Activated T-helper 2 cell treated with anti-CD3 and anti-CD28 coated beads, Interferon-gamma antibody, Interleukin-2, Interleukin-4, amounts not matched to agents 10 μg/mL and 5 μg/mL and 100 μg/mL, durations not matched to agents 14 hours and 24 hours and 36 hours (primary cell): Measurements from ENCODE around the gene NMNAT3. TPM values are rescaled to one million over a fixed set of nuclear protein-coding genes. Genes with fewer than 3 reads are reported as not detected.
"Not testable (repeated sequence)": the region's sequence is repeated elsewhere in the genome, so short reads cannot be mapped to it uniquely, and the experiment has no call there.

Source experiments
- DNase-seq: peaks from one replicate; pipeline ENCODE4 v3.0.0; 2021; ENCODE audit warnings: low spot score
- H3K27ac Mint-ChIP-seq: one replicate; pipeline ENCODE4 v1.8.0; 2021; ENCODE audit warnings: mixed read lengths
- H3K27me3 Mint-ChIP-seq: one replicate; pipeline ENCODE4 v1.8.0; 2021; ENCODE audit warnings: low read depth, mixed read lengths
- H3K36me3 Mint-ChIP-seq: one replicate; pipeline ENCODE4 v1.8.0; 2021; ENCODE audit warnings: low read depth, mixed read lengths
- H3K4me1 Mint-ChIP-seq: one replicate; pipeline ENCODE4 v1.8.0; 2021; ENCODE audit warnings: low read depth, mixed read lengths
- H3K4me3 Mint-ChIP-seq: one replicate; pipeline ENCODE4 v1.8.0; 2021; ENCODE audit warnings: low read depth, mild to moderate bottlenecking, moderate library complexity, mixed read lengths
- H3K9me3 Mint-ChIP-seq: one replicate; pipeline ENCODE4 v1.8.0; 2021; ENCODE audit warnings: mixed read lengths
- intact Hi-C: fragments of 100-400 bp; cut with micrococcal nuclease; formaldehyde crosslinking; loops from one replicate; pipeline ENCODE4 v1.15.1; 2023
- total RNA-seq: library from RNA; stranded (reverse); gene quantifications from 2 replicates; pipeline ENCODE4 v1.2.3, GENCODE V29; 2022

NMNAT3 gene
- total RNA-seq, 1 donor from 2014 or later, result 0.43 TPM

DNA sequence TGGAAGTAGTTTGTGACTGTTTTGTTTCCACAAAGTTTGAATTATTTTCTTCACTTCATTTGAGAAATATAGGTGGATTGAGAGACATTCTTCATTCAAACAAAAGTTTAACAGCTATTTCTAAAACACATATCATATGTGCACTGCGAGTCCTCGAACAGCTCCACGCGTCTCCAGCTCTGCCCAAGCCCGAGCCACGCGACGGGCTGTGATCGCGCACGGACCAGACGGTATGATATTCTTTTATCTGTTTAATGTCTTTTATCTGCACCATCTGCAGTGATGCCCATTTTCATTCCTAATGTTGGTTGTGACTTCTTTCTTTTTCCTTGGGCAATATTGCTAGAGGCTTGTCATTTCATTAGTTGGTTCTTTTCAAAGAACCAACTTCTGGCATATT, 94.1 kb downstream of the NMNAT3 start:
- H3K9me3 Mint-ChIP-seq, H3K4me1 Mint-ChIP-seq, DNase-seq, H3K27ac Mint-ChIP-seq, H3K27me3 Mint-ChIP-seq, H3K36me3 Mint-ChIP-seq, intact Hi-C loops, H3K4me3 Mint-ChIP-seq: not testable (repeated sequence)

DNA sequence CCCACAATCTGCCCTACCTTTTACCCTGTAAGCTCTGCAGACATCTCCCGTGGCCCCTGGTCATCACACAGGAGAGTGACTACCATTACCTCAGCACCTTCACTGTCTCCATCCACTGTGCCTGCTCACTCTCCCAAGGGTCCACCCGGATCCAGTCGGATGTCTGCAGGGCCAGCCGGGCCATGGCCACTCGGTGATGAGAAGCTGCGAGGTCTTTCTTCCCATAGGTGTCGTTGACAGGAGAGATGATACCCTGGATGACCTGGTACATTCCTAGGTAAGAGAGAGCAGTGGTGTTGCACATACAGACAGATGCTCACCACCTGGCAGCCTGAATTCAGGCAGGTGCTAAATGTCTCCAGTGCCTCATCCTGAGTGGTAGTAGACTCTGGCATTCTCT, 99.0 kb downstream of the NMNAT3 start:
- Mint-ChIP-seq H3K27me3 (no peaks in the 10 kb centered on the region), H3K4me3 (no peak overlapping the region), H3K4me1 (no peaks in the 10 kb centered on the region), H3K36me3 (no peaks in the 10 kb centered on the region), H3K9me3 (no peaks in the 10 kb centered on the region), H3K27ac (no peak overlapping the region)
- DNase-seq, result no peak
- intact Hi-C loops, result no loop called here

GRCh38 chr3:139577909-139578308, 99.9 kb downstream of the NMNAT3 start:
- Mint-ChIP-seq H3K27me3 (no peaks in the 10 kb centered on the region), H3K4me1 (no peaks in the 10 kb centered on the region), H3K4me3 (no peak overlapping the region), H3K9me3 (no peaks in the 10 kb centered on the region), H3K27ac (no peak overlapping the region), H3K36me3 (no peaks in the 10 kb centered on the region)
- intact Hi-C loops, result no loop called here
- no peak for DNase-seq

DNA sequence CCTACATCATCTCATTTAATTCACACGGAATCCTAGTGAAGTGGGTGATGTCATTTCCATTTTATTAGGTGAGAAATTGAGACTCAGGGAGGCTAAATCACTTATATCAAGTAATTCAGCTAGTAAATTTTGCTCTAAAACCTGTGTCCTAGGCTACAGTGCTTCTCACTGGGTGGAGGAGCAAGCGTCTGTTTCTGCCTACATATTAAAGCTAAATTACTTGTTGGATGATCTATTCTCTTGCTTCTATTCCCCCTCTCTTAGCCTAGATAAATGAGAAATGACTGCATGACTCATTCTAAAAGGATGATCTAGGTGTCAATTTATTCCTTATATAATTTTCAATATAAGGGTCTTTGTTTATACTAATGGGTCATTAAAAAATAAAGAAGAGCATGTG, 100.4 kb downstream of the NMNAT3 start:
- DNase-seq, result no peak
- no peaks in the 10 kb centered on the region for H3K4me1 Mint-ChIP-seq
- H3K27ac Mint-ChIP-seq, result no peak overlapping the region
- no peaks in the 10 kb centered on the region for H3K27me3 Mint-ChIP-seq
- no peaks in the 10 kb centered on the region for H3K9me3 Mint-ChIP-seq
- H3K4me3 Mint-ChIP-seq, result no peak overlapping the region
- intact Hi-C loops, result no loop called here
- H3K36me3 Mint-ChIP-seq, result no peaks in the 10 kb centered on the region

DNA sequence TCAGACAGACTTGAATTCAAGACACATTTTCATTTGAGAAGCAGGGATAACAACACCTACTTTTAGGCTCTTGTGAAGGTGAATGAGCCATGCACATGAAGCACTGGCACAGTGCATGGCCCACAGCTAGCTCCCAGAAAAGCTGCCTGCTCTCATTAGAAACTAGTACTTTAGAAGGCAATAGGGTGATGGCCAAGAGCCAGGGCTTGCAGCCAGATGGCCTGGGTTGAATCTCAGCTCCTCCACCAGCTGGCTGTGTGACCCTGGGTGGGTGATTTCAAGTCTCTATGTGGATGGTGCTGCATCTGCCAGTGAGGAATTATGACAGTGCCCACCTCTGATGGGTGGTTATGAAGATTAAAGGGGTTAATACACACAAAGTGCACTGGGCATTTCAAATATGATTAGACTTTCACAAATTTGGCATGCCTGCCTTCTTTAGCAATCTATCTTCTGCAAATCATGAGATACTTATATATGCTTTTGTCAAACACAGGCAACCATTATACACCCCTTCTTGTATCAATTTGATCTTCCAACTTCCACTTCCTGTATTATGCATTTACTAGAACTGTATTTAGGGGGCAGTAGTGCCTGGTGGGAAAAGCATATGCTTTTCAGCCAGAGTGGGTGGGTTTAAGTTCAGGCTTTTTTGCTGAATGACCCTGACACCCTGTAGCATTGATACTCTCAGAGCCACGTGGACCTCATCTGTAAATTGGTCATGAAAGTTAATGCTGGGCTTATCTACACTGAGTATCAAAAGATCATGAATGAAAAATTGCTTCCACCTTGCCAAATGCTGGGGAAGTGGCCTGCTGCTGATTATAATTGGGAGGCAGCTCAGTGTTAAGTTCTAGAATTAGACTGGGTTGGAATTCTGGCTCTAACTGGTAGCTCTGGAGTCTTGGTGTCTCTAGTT, 103.5 kb downstream of the NMNAT3 start:
- no peak overlapping the region for H3K4me3 Mint-ChIP-seq
- H3K27ac Mint-ChIP-seq, result no peak overlapping the region
- H3K27me3 Mint-ChIP-seq, result no peaks in the 10 kb centered on the region
- no peaks in the 10 kb centered on the region for H3K4me1 Mint-ChIP-seq
- intact Hi-C loops, result no loop called here
- H3K9me3 Mint-ChIP-seq, result no peaks in the 10 kb centered on the region
- DNase-seq, result no peak
- H3K36me3 Mint-ChIP-seq, result no peaks in the 10 kb centered on the region

- H3K27ac Mint-ChIP-seq, result no peak overlapping the region
- no peaks in the 10 kb centered on the region for H3K36me3 Mint-ChIP-seq
- intact Hi-C loops, result no loop called here
- DNase-seq, result no peak
- no peaks in the 10 kb centered on the region for H3K4me1 Mint-ChIP-seq
- no peaks in the 10 kb centered on the region for H3K9me3 Mint-ChIP-seq
- no peaks in the 10 kb centered on the region for H3K27me3 Mint-ChIP-seq
- no peak overlapping the region for H3K4me3 Mint-ChIP-seq
Observed at GRCh38 chr3:139572847-139573672, 104.7 kb downstream of the NMNAT3 start.

DNA sequence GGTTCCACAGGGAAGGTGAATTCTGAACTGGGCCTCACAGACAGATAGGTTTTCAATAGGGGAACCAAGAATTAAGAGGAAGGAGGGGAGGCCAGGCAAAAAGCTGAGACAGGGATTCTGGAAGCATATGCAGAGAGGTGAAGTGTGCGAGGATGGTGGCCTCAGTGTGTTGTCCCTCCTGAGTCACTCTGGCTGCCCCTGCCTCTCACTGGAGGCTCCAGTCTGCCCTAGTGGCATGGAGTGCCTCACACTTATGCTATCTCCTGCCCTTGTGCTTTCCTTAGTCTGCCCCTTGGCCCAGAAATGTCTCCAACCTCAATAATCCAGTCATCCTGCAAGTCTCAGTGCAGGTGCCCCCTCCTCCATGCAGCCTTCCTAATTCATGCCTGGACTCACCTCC, 106.1 kb downstream of the NMNAT3 start:
- Mint-ChIP-seq H3K9me3 (no peaks in the 10 kb centered on the region), H3K4me1 (no peaks in the 10 kb centered on the region), H3K27ac (no peak overlapping the region), H3K4me3 (no peak overlapping the region), H3K27me3 (no peaks in the 10 kb centered on the region), H3K36me3 (no peaks in the 10 kb centered on the region)
- no peak for DNase-seq
- intact Hi-C loops, result no loop called here

GRCh38 chr3:139564294-139564861, 113.4 kb downstream of the NMNAT3 start:
- no peak overlapping the region for H3K27ac Mint-ChIP-seq
- H3K4me3 Mint-ChIP-seq, result no peak overlapping the region
- H3K9me3 Mint-ChIP-seq, result no peaks in the 10 kb centered on the region
- DNase-seq, result no peak
- intact Hi-C loops, result no loop called here
- H3K36me3 Mint-ChIP-seq, result no peaks in the 10 kb centered on the region
- no peaks in the 10 kb centered on the region for H3K4me1 Mint-ChIP-seq
- H3K27me3 Mint-ChIP-seq, result no peaks in the 10 kb centered on the region

DNA sequence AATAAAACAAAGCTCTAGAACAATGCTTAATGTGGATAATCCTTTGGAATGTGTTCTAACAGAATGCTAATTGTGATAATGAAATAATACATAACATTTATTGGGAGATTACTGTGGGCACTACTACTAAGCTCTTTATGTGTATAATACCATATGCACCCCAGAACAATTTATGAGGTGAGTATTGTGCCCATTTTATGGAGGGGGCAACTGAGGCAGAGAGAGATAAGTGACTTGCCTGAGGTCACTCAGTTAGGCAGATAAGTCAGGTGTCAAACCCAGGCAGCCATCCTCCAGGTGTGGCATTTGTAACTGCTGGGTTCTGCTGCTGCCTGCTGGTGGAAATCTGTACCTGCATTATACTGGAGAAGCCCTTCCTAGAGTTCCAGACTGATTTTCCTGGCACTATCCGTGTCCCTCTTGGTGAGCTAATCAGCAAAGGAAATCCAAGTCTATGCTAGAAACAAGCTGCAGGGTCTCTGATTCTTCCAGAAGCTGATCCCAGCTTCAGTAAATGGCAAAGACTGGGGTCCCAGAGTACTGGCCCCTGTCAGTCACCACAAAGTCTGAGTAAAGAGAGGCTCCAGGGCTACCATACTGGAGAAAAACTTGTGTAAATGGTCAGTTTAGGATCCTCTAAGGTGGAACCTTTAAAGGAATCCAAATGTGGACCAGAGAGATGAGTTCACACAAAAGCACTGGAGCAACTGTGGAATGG, 115.7 kb downstream of the NMNAT3 start:
- Mint-ChIP-seq H3K4me3 (no peak overlapping the region), H3K4me1 (no peaks in the 10 kb centered on the region), H3K9me3 (no peaks in the 10 kb centered on the region), H3K36me3 (no peaks in the 10 kb centered on the region), H3K27me3 (no peaks in the 10 kb centered on the region), H3K27ac (no peak overlapping the region)
- DNase-seq, result no peak
- intact Hi-C loops, result no loop called here

DNA sequence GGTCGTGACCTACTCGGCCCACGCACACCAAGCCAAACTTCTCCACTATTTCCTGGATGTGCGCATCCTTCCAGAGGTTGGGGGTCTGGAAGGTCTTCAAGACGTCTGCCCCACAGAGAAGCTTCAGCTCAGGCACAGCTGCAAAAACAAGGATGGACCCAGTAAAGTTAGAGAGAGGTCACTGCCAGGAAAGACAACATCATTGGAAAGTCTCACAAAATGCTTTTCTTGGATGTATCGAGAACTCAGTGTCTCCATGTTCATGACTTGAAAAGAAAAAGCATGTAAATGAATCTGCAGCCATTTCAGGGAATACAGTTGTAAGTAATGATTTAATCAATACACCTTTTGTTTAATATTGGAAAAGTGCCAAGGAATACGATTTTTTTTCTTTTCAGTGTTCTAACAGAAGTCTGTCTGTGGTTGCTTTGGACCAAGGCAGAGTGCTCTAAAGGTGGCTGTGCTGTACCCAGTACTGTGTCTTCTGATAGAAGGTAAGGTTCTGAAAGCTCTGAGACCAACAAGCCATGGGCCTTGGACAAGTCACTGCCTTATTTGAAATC, 116.4 kb downstream of the NMNAT3 start:
- DNase-seq, result no peak
- H3K27me3 Mint-ChIP-seq, result no peaks in the 10 kb centered on the region
- no peaks in the 10 kb centered on the region for H3K36me3 Mint-ChIP-seq
- intact Hi-C loops, result no loop called here
- no peaks in the 10 kb centered on the region for H3K4me1 Mint-ChIP-seq
- H3K27ac Mint-ChIP-seq, result no peak overlapping the region
- no peak overlapping the region for H3K4me3 Mint-ChIP-seq
- H3K9me3 Mint-ChIP-seq, result no peaks in the 10 kb centered on the region

DNA sequence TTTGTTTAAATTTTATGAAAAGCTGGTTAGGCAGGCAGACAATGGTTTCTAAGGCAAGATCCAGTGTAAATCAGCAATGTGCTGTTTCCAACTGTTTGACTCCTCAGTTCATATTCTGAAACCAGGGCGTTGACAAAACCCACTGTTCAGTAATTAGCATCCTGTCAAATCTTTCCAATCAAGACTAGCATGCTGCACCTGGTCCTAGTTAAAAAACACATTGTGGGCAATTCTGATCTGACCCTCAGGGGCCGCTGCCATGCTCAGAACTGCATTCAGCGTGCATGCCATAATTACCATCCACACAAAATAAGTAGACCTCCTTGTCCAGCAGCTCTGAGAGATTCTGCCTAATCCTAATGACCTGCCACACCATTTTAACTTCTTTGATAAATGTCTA, 117.4 kb downstream of the NMNAT3 start:
- no peaks in the 10 kb centered on the region for H3K36me3 Mint-ChIP-seq
- no peaks in the 10 kb centered on the region for H3K27me3 Mint-ChIP-seq
- no peak overlapping the region for H3K4me3 Mint-ChIP-seq
- intact Hi-C loops, result no loop called here
- H3K4me1 Mint-ChIP-seq, result no peaks in the 10 kb centered on the region
- no peak overlapping the region for H3K27ac Mint-ChIP-seq
- no peak for DNase-seq
- no peaks in the 10 kb centered on the region for H3K9me3 Mint-ChIP-seq

- Mint-ChIP-seq H3K4me1 (no peaks in the 10 kb centered on the region), H3K27me3 (peaks cover 1% of the 10 kb centered on the region), H3K36me3 (no peaks in the 10 kb centered on the region), H3K4me3 (no peak overlapping the region), H3K9me3 (no peaks in the 10 kb centered on the region), H3K27ac (no peak overlapping the region)
- intact Hi-C loops, result no loop called here
- DNase-seq, result no peak
Observed at GRCh38 chr3:139559541-139559940, 118.2 kb downstream of the NMNAT3 start.
